AG08395 (cell line): ENCODE results near the gene MAPK6.
"Not testable (repeated sequence)": the region's sequence is repeated elsewhere in the genome, so short reads cannot be mapped to it uniquely, and the experiment has no call there.

Source experiments
- DNase-seq: peaks from one replicate; pipeline ENCODE4 v3.0.0; 2012; ENCODE audit warnings: mixed read lengths, low spot score

Gene MAPK6

GRCh38 chr15:52042051-52042851 lies 23.2 kb downstream of the MAPK6 start:
- no peak for DNase-seq

GRCh38 chr15:52045795-52046298 lies 26.8 kb downstream of the MAPK6 start:
- DNase-seq: not testable (repeated sequence)

GRCh38 chr15:52046552-52046951 lies 27.5 kb downstream of the MAPK6 start:
- not testable (repeated sequence) for DNase-seq

GRCh38 chr15:52050416-52050815 lies 31.4 kb downstream of the MAPK6 start:
- DNase-seq: peak; percentile 29

- no peak for DNase-seq
These were observed 33.3 kb downstream of the MAPK6 start for GRCh38 chr15:52052066-52052935.

- no peak for DNase-seq
These were observed 35.4 kb downstream of the MAPK6 start for GRCh38 chr15:52054381-52054780.

GRCh38 chr15:52054858-52055257 lies 35.8 kb downstream of the MAPK6 start:
- DNase-seq: not testable (repeated sequence)

GRCh38 chr15:52056001-52056400 lies 37.0 kb downstream of the MAPK6 start:
- DNase-seq: no peak

- no peak for DNase-seq
These were observed 37.5 kb downstream of the MAPK6 start for GRCh38 chr15:52056496-52056895.

- DNase-seq: no peak
These were observed 39.0 kb downstream of the MAPK6 start for GRCh38 chr15:52057996-52058395.

- DNase-seq: no peak
These were observed 41.5 kb downstream of the MAPK6 start for GRCh38 chr15:52060501-52060900.

- no peak for DNase-seq
These were observed 48.0 kb downstream of the MAPK6 start for GRCh38 chr15:52066842-52067544.

- DNase-seq: no peak
These were observed 48.5 kb downstream of the MAPK6 start for GRCh38 chr15:52067545-52067926.

- no peak for DNase-seq
These were observed 49.1 kb downstream of the MAPK6 start for GRCh38 chr15:52068004-52068615.

- DNase-seq: no peak
These were observed 50.5 kb downstream of the MAPK6 start for GRCh38 chr15:52069559-52069958.

GRCh38 chr15:52071570-52071969 lies 52.6 kb downstream of the MAPK6 start:
- no peak for DNase-seq

- peak; percentile 75 for DNase-seq
These were observed 58.1 kb downstream of the MAPK6 start for GRCh38 chr15:52076889-52077781.

- no peak for DNase-seq
These were observed 59.3 kb downstream of the MAPK6 start for GRCh38 chr15:52078197-52078875.

GRCh38 chr15:52078876-52079700 lies 60.1 kb downstream of the MAPK6 start:
- DNase-seq: peak; percentile 52
